Testis (tissue), 3 donors: Measurements from ENCODE around the gene NADSYN1. TPM values are rescaled to one million over a fixed set of nuclear protein-coding genes. Genes with fewer than 3 reads are reported as not detected.

ENCODE experiments used
- DNase-seq: peaks from one replicate; pipeline ENCODE4 v3.0.0-alpha.2; 2019
- H3K27ac ChIP-seq, 2 donors: fragments of 200-600 bp; sonication (generic); one replicate each; pipeline ENCODE4 v1.5.1; 2019
- H3K27me3 ChIP-seq: fragments of 200-600 bp; sonication (generic); one replicate; pipeline ENCODE4 v1.5.1; 2019
- H3K36me3 ChIP-seq: fragments of 200-600 bp; sonication (generic); one replicate; pipeline ENCODE4 v1.5.1; 2017; ENCODE audit warnings: low read depth; ENCODE audit errors: missing control alignments
- H3K4me1 ChIP-seq: fragments of 200-600 bp; sonication (generic); one replicate; pipeline ENCODE4 v1.5.1; 2019
- H3K4me3 ChIP-seq, 2 donors: fragments of 200-600 bp; sonication (generic); one replicate each; pipeline ENCODE4 v1.5.1; 2017 to 2019
- H3K9me3 ChIP-seq: fragments of 200-600 bp; sonication (generic); one replicate; pipeline ENCODE4 v1.5.1; 2017
- CTCF ChIP-seq, 3 experiments: fragments of 450-650 bp in 2 of 3; fragments of 200-600 bp in 1 of 3; sonication (generic) in 1 of 3; IDR thresholded peaks; one replicate each; pipeline ENCODE4 v1.5.1; 2016 to 2019; ENCODE audit warnings: antibody characterized with exemption in 3 of 3, mild to moderate bottlenecking in 2 of 3, moderate library complexity in 1 of 3
- POLR2A ChIP-seq: fragments of 450-650 bp; IDR thresholded peaks from one replicate; pipeline ENCODE4 v1.6.1; 2017; ENCODE audit warnings: antibody characterized with exemption, mild to moderate bottlenecking, moderate library complexity
- WGBS, 2 donors: methylation state at CpG; one replicate each; pipeline ENCODE4 v1.1.5; 2018; 5-methylcytosine and 5-hydroxymethylcytosine counted together
- intact Hi-C: fragments of 100-400 bp; cut with DNase I; formaldehyde crosslinking; loops from one replicate; pipeline ENCODE4 v1.15.1; 2023; ENCODE audit warnings: low total_unique reads
- microRNA-seq, 2 donors: library from miRNA; unstranded; fragments of <30 nt; microRNA quantifications; one replicate each; pipeline ENCODE4, GENCODE V29; 2016; ENCODE audit warnings: borderline number of aligned reads in 2 of 2, borderline replicate concordance in 1 of 2
- polyA plus RNA-seq: library from polyadenylated mRNA; stranded (reverse); fragments of 350-450 nt; fragmentation: Illumina TruSeq; extraction: RNeasy Lipid Tissue Mini Kit (QIAGEN cat#74804); gene quantifications from one replicate; pipeline ENCODE4 v1.2.3, GENCODE V29; 2014; ENCODE audit warnings: low read depth, low replicate concordance; ENCODE audit not compliant: insufficient read depth
- small RNA-seq, 2 donors: library from RNA; depleted of rRNA; stranded (forward); fragments of <200 nt; gene quantifications; one replicate each; pipeline ENCODE3, GENCODE V24; 2016
- total RNA-seq, 2 donors: library from RNA; depleted of rRNA; stranded (reverse); fragments of >200 nt; gene quantifications; one replicate each; pipeline ENCODE4 v1.2.3, GENCODE V29; 2016

The NADSYN1 gene
- total and polyA plus RNA-seq, 3 donors from 2014 or later = 75.7 to 91.2 (median 79.4) TPM

- H3K36me3 ChIP-seq = no peaks in the 10 kb centered on the region
- H3K27me3 ChIP-seq = no peaks in the 10 kb centered on the region
- DNase-seq = no peak
- H3K4me1 ChIP-seq = no peaks in the 10 kb centered on the region
- intact Hi-C loops = no loop called here
- no peak overlapping the region for H3K27ac ChIP-seq
- H3K9me3 ChIP-seq = no peaks in the 10 kb centered on the region
- TF ChIP-seq POLR2A (no peak), CTCF (IDR thresholded peaks at IDR 0.05) (no peak)
- peak overlapping the region in 1 of 2 donors; percentile 7 for H3K4me3 ChIP-seq
- WGBS, 2 donors = 81 to 84% methylated on average over 12 of the region's 12 CpGs
Observed at GRCh38 chr11:71545405-71545966, 92.5 kb downstream of the NADSYN1 start.

- no peaks in the 10 kb centered on the region for H3K36me3 ChIP-seq
- TF ChIP-seq CTCF (IDR thresholded peaks at IDR 0.05) = no peak
- TF ChIP-seq POLR2A = no peak
- no peak within 1 kb of the TSS for H3K4me3 ChIP-seq
- intact Hi-C loops = no loop called here
- WGBS, 2 donors = 72 to 83% methylated on average over 5 of the region's 5 CpGs
- no peaks in the 10 kb centered on the region for H3K4me1 ChIP-seq
- no peaks in the 10 kb centered on the region for H3K27me3 ChIP-seq
- no peaks in the 10 kb centered on the region for H3K9me3 ChIP-seq
- no peak within 1 kb of the TSS for H3K27ac ChIP-seq
- no peak for DNase-seq
Observed at GRCh38 chr11:71548120-71548519, 95.1 kb downstream of the NADSYN1 start, which contains the start of gene KRTAP5-9. KRTAP5-9 (plus strand) TSS chr11:71548420; CDS start chr11:71548658, 238 bp downstream.

GRCh38 chr11:71548716-71549151, 95.7 kb downstream of the NADSYN1 start:
- WGBS, 2 donors = 54 to 56% methylated on average over 4 to 5 of the region's 5 CpGs
- no peaks in the 10 kb centered on the region for H3K36me3 ChIP-seq

More at GRCh38 chr11:71548716-71549151, 95.7 kb downstream of the NADSYN1 start:
- no peak overlapping the region for H3K4me3 ChIP-seq
- no peak overlapping the region for H3K27ac ChIP-seq
- no peaks in the 10 kb centered on the region for H3K9me3 ChIP-seq
- no peak for DNase-seq
- no peaks in the 10 kb centered on the region for H3K4me1 ChIP-seq
- no peaks in the 10 kb centered on the region for H3K27me3 ChIP-seq
- TF ChIP-seq POLR2A (no peak), CTCF (IDR thresholded peaks at IDR 0.05) (no peak)
- intact Hi-C loops = no loop called here

Small RNA genes lying within 50 kb of the gene (microRNA-seq; reads per million reads assigned to microRNA genes)
- gene MIR6754 = 0 reads per million in 2 donors

Small RNA genes lying within 50 kb of the gene (small RNA-seq; reads per million reads assigned to genes)
- 0 reads per million in 2 donors for gene MIR6754

Other genes starting within 250 kb of the NADSYN1 start
- 10 to 100 TPM in 1 of 2 donors, 1 to 10 TPM in 1; 8.0 to 13.9 TPM for gene SHANK2, start 200.6 kb upstream of the NADSYN1 start, total RNA-seq
- 4.3 TPM for gene SHANK2, start 200.6 kb upstream of the NADSYN1 start, polyA plus RNA-seq
- 100 to 1,000 TPM in 1 of 2 donors, 10 to 100 TPM in 1; 54.2 to 101 TPM for gene DHCR7, start 4.8 kb upstream of the NADSYN1 start, total RNA-seq
- gene DHCR7, start 4.8 kb upstream of the NADSYN1 start, polyA plus RNA-seq = 65.3 TPM
- gene KRTAP5-7, start 74.1 kb downstream of the NADSYN1 start, total RNA-seq = 1 to 10 TPM in 1 of 2 donors, under 1 TPM in 1; 0.94 to 1.7 TPM
- gene KRTAP5-7, start 74.1 kb downstream of the NADSYN1 start, polyA plus RNA-seq = 1.7 TPM
- 1 to 10 TPM in 1 of 2 donors, under 1 TPM in 1; 0.39 to 1.1 TPM for gene KRTAP5-8, start 84.8 kb downstream of the NADSYN1 start, total RNA-seq
- gene KRTAP5-8, start 84.8 kb downstream of the NADSYN1 start, polyA plus RNA-seq = not detected
- gene KRTAP5-9, start 95.2 kb downstream of the NADSYN1 start, total RNA-seq = 1 to 10 TPM; 1.4 to 3.6 TPM
- gene KRTAP5-9, start 95.2 kb downstream of the NADSYN1 start, polyA plus RNA-seq = 1.5 TPM
- not detected for gene KRTAP5-10, start 112.4 kb downstream of the NADSYN1 start, total RNA-seq
- 0.28 TPM for gene KRTAP5-10, start 112.4 kb downstream of the NADSYN1 start, polyA plus RNA-seq
- not detected for gene KRTAP5-11, start 129.7 kb downstream of the NADSYN1 start, total RNA-seq
- not detected for gene KRTAP5-11, start 129.7 kb downstream of the NADSYN1 start, polyA plus RNA-seq